Measurements from ENCODE around the gene HVCN1.
"Not testable (repeated sequence)": the region's sequence is repeated elsewhere in the genome, so short reads cannot be mapped to it uniquely, and the experiment has no call there.

HVCN1 gene

DNA sequence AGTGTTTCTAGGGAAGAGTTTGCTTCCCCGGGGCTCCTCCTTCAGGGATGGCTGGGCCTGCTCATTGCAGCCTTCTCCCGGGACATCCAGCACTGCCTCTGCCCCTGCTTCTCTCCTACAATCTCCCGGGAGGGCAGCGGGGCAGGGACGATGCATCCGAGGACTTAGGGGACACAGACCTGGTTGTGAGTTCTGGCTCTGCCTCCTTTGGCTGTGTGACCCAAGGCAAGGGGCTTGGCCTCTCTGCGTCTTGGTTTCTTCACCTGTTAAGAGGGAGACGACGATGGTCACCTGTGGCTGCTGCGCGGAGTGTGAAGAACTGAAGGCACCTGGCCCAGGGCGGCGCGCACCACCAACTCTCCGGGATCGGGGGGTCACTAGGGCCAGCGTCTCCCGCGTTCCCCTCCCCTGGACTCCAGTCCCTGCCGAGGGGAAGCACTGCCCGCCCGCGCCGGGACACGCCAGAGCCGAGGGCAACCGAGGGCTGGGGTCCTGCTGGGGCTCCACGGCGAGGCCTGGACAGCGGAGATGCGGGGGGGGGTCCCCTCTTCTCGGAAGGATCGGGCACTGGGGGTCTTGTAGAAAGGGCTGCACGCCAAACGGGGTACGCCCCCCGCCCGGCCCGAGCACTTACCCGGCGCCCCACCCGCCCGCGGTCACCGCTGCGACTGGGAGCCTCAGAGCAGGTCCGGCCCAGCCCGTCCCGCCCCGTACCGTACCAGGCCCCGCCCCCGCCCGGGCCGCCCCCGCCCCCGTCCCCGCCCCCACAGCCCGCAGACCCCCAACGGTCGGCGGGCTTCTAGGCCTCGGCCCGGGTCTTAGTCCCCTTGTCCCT, at the start of gene HVCN1:
HVCN1 (minus strand) TSS at position 670 of the 835 bp plus-strand sequence. CDS start 5,870 bp downstream, outside the sequence.
- ChIA-PET POLR2A (no interaction called here), CTCF (no interaction called here)
- no peak for DNase-seq (ENCODE audit: extremely low spot score)
- TF ChIP-seq LEF1 (IDR thresholded peaks at IDR 0.05; ENCODE audit: borderline replicate concordance) (no peak), TARDBP (IDR thresholded peaks at IDR 0.05) (no peak), HDGF (IDR thresholded peaks at IDR 0.05; ENCODE audit: borderline replicate concordance) (no peak), SUZ12 (IDR thresholded peaks at IDR 0.05) (no peak), BHLHE40 (IDR thresholded peaks at IDR 0.05; ENCODE audit: borderline replicate concordance) (no peak), CTBP1 (IDR thresholded peaks at IDR 0.05; ENCODE audit: borderline replicate concordance) (no peak), L3MBTL2 (conservative IDR thresholded peaks at IDR 0.05) (no peak)
- TF ChIP-seq, protein P1, sequence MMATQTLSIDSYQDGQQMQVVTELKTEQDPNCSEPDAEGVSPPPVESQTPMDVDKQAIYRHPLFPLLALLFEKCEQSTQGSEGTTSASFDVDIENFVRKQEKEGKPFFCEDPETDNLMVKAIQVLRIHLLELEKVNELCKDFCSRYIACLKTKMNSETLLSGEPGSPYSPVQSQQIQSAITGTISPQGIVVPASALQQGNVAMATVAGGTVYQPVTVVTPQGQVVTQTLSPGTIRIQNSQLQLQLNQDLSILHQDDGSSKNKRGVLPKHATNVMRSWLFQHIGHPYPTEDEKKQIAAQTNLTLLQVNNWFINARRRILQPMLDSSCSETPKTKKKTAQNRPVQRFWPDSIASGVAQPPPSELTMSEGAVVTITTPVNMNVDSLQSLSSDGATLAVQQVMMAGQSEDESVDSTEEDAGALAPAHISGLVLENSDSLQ (IDR thresholded peaks at IDR 0.05): no peak

DNA sequence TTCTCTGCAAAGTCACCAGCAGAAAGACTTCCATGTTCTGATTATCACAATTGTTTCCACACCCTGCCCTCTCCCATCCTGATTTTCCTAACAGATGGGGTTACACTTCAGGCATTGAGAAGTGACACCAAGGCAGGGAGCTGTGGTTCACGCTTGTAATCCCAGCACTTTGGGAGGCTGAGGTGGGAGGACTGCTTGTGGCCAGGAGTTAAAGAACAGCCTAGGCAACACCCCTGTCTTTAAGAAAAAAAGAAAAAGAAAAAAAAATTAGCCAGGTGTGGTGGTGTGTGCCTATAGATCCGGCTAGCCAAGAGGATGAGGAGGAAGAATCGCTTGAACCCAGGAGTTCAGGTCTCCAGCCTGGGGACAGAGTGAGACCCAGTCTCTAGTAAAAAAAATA, 48.6 kb upstream of the HVCN1 start:
- no peak for DNase-seq (ENCODE audit: extremely low spot score)
- ChIA-PET CTCF (interaction anchor here (0.9 kb wide), 1 partner anchor 33 kb away, joined by 3 read pairs; no protein-coding TSS in a partner anchor), POLR2A (no interaction called here)
- TF ChIP-seq LEF1 (IDR thresholded peaks at IDR 0.05; ENCODE audit: borderline replicate concordance) (no peak), ARNT (IDR thresholded peaks at IDR 0.05) (no peak), HDGF (IDR thresholded peaks at IDR 0.05; ENCODE audit: borderline replicate concordance) (no peak), FOXK2 (IDR thresholded peaks at IDR 0.05) (no peak), FOXA1 (IDR thresholded peaks at IDR 0.05) (no peak)

- POLR2A ChIA-PET; DNase-seq (ENCODE audit: extremely low spot score); CTCF ChIA-PET: not testable (repeated sequence)
These were observed 48.1 kb upstream of the HVCN1 start for GRCh38 chr12:110737016-110737415.

DNA sequence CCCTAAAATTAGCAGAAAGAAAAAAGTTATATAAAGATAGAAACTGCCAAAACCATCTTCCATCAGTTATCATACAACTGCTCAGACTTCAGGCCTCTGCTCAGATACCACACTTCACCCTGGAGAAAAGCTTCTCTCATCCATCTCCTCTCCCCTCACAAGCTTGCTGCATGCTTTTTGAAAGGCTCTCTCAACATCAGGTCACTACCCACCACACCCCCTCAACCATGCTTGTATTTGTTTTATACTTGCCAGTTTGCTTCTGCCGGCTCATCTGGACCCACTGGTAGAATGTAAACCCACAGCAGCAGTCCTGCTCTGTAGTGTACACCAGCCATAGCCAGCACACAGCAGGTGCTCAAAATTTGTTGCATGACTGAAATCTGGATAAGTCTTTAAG, 45.0 kb upstream of the HVCN1 start:
- no peak for DNase-seq (ENCODE audit: extremely low spot score)
- TF ChIP-seq ZNF384 (IDR thresholded peaks at IDR 0.05) (no peak), SUZ12 (IDR thresholded peaks at IDR 0.05) (no peak), SP1 (IDR thresholded peaks at IDR 0.05) (no peak), ELF4 (IDR thresholded peaks at IDR 0.05) (no peak), FOXA1 (IDR thresholded peaks at IDR 0.05) (no peak), FOXM1 (IDR thresholded peaks at IDR 0.05; ENCODE audit: borderline replicate concordance) (no peak), NFRKB (IDR thresholded peaks at IDR 0.05) (no peak), CTBP1 (IDR thresholded peaks at IDR 0.05; ENCODE audit: borderline replicate concordance) (no peak), HDGF (IDR thresholded peaks at IDR 0.05; ENCODE audit: borderline replicate concordance) (no peak), L3MBTL2 (conservative IDR thresholded peaks at IDR 0.05) (no peak), TARDBP (IDR thresholded peaks at IDR 0.05) (no peak), BHLHE40 (IDR thresholded peaks at IDR 0.05; ENCODE audit: borderline replicate concordance) (no peak), FOXK2 (IDR thresholded peaks at IDR 0.05) (no peak), ARNT (IDR thresholded peaks at IDR 0.05) (no peak), LEF1 (IDR thresholded peaks at IDR 0.05; ENCODE audit: borderline replicate concordance) (no peak)
- TF ChIP-seq, protein P1 (IDR thresholded peaks at IDR 0.05): no peak
- ChIA-PET POLR2A (interaction anchor here (1.7 kb wide), 1 partner anchor 9 kb away, joined by 6 read pairs; the partner anchor contains the start of gene PPP1CC), CTCF (interaction anchor here (0.7 kb wide), 1 partner anchor 40 kb away, joined by 3 read pairs; no protein-coding TSS in a partner anchor)

DNA sequence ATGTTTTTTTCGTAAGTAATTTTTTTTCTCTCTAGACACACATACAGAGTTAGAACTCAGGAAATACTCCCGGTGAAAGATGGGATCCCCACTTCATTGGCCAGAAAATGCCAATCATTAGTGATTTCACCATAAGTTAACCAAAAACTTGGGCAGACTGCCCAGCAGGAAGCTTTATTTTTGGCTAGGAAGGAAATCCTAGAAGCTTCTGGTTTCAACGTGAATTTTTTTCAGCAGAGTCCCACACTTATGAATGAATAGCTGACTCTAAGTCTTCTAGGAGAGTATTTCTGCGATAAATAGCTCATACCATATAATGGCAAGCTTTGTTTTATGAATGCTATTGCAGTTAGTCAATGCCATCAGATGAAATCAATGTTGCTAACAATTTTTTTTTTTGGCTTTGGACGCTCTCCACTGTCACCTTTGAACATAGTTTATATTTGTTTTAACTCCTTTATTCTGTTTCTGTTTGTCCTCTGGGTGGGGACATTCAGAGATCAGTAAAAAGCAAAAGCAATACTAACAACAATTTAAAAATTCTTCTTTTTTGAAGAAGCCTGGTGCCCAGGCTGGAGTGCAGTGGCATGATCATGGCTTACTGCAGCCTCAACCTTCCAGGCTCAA, 44.3 kb upstream of the HVCN1 start:
- no peak for TF ChIP-seq FOXA1 (IDR thresholded peaks at IDR 0.05)
- no peak for TF ChIP-seq SUZ12 (IDR thresholded peaks at IDR 0.05)
- TF ChIP-seq ARNT (IDR thresholded peaks at IDR 0.05): no peak
- no peak for TF ChIP-seq L3MBTL2 (conservative IDR thresholded peaks at IDR 0.05)
- no peak for TF ChIP-seq ELF4 (IDR thresholded peaks at IDR 0.05)
- no peak for TF ChIP-seq FOXM1 (IDR thresholded peaks at IDR 0.05; ENCODE audit: borderline replicate concordance)
- CTCF ChIA-PET: interaction anchor here (0.6 kb wide), 1 partner anchor 360 kb away, joined by 4 read pairs; no protein-coding TSS in a partner anchor
- POLR2A ChIA-PET: interaction anchor here (1.7 kb wide), 1 partner anchor 9 kb away, joined by 6 read pairs; the partner anchor contains the start of gene PPP1CC
- no peak for DNase-seq (ENCODE audit: extremely low spot score)

GRCh38 chr12:110732572-110732971, 43.7 kb upstream of the HVCN1 start:
- POLR2A ChIA-PET: interaction anchor here (1.7 kb wide), 1 partner anchor 10 kb away, joined by 6 read pairs; the partner anchor contains the start of gene PPP1CC
- DNase-seq (ENCODE audit: extremely low spot score): no peak
- TF ChIP-seq SP1 (IDR thresholded peaks at IDR 0.05) (no peak), FOXA1 (IDR thresholded peaks at IDR 0.05) (no peak), ZNF384 (IDR thresholded peaks at IDR 0.05) (no peak), BHLHE40 (IDR thresholded peaks at IDR 0.05; ENCODE audit: borderline replicate concordance) (no peak), L3MBTL2 (conservative IDR thresholded peaks at IDR 0.05) (no peak), CTBP1 (IDR thresholded peaks at IDR 0.05; ENCODE audit: borderline replicate concordance) (no peak), NFRKB (IDR thresholded peaks at IDR 0.05) (no peak), ELF4 (IDR thresholded peaks at IDR 0.05) (no peak), LEF1 (IDR thresholded peaks at IDR 0.05; ENCODE audit: borderline replicate concordance) (no peak), HDGF (IDR thresholded peaks at IDR 0.05; ENCODE audit: borderline replicate concordance) (no peak), SUZ12 (IDR thresholded peaks at IDR 0.05) (no peak), FOXM1 (IDR thresholded peaks at IDR 0.05; ENCODE audit: borderline replicate concordance) (no peak), FOXK2 (IDR thresholded peaks at IDR 0.05) (no peak), ARNT (IDR thresholded peaks at IDR 0.05) (no peak), TARDBP (IDR thresholded peaks at IDR 0.05) (no peak)
- TF ChIP-seq, protein P1 (IDR thresholded peaks at IDR 0.05): no peak
- CTCF ChIA-PET: interaction anchor here (0.6 kb wide), 1 partner anchor 360 kb away, joined by 4 read pairs; no protein-coding TSS in a partner anchor
